CD14-positive monocyte (primary cell): ENCODE data around the gene SAMD11. TPM values are rescaled to one million over a fixed set of nuclear protein-coding genes. Genes with fewer than 3 reads are reported as not detected.

ENCODE experiments used
- DNase-seq, 3 donors: peaks; one replicate each; pipeline ENCODE4 v3.0.0-alpha.2; 2011 to 2022
- H2AFZ ChIP-seq: 2 replicates; pipeline ENCODE4 v1.6.0; 2012; ENCODE audit warnings: mild to moderate bottlenecking, low read depth, low read length, inconsistent platforms; ENCODE audit not compliant: insufficient read depth, poor library complexity, severe bottlenecking
- H3K27ac ChIP-seq, 2 donors: 1 replicate in 1 of 2; 2 replicates in 1 of 2; pipeline ENCODE4 v1.5.1; 2012 to 2013; ENCODE audit warnings: low read length in 2 of 2, control low read depth in 1 of 2, inconsistent platforms in 1 of 2, low read depth in 1 of 2, mild to moderate bottlenecking in 1 of 2
- H3K27me3 ChIP-seq, 2 donors: one replicate each; pipeline versions ENCODE4 v1.6.0 to v1.6.1; 2011 to 2013; ENCODE audit warnings: low read length in 2 of 2; ENCODE audit not compliant: control insufficient read depth in 2 of 2, insufficient read depth in 2 of 2
- H3K36me3 ChIP-seq, 2 donors: replicated peaks in 1 of 2; 1 replicate in 1 of 2; 2 replicates in 1 of 2; pipeline versions ENCODE4 v1.5.1 to v1.6.1; 2012 to 2013; ENCODE audit warnings: low read length in 2 of 2, control low read depth in 1 of 2, inconsistent platforms in 1 of 2, mild to moderate bottlenecking in 1 of 2; ENCODE audit not compliant: insufficient read depth in 2 of 2, control insufficient read depth in 1 of 2
- H3K4me1 ChIP-seq, 2 donors: 1 replicate in 1 of 2; 2 replicates in 1 of 2; pipeline versions ENCODE4 v1.5.1 to v1.6.1; 2012 to 2013; ENCODE audit warnings: low read length in 2 of 2, control low read depth in 1 of 2, inconsistent platforms in 1 of 2, mild to moderate bottlenecking in 1 of 2, moderate library complexity in 1 of 2; ENCODE audit not compliant: insufficient read depth in 2 of 2, control insufficient read depth in 1 of 2
- H3K4me2 ChIP-seq: replicated peaks from 2 replicates; pipeline ENCODE3; 2012; ENCODE audit warnings: low read length, moderate library complexity, mild to moderate bottlenecking; ENCODE audit not compliant: poor library complexity, severe bottlenecking; ENCODE audit errors: extremely low read depth
- H3K4me3 ChIP-seq, 3 experiments: fragments of 200-600 bp in 1 of 3; sonication (generic) in 1 of 3; replicated peaks in 1 of 3; 1 replicate in 2 of 3; 2 replicates in 1 of 3; pipeline ENCODE4 v1.5.1; 2011 to 2013; ENCODE audit warnings: low read length in 3 of 3, mild to moderate bottlenecking in 3 of 3, control low read depth in 2 of 3, low read depth in 2 of 3, inconsistent platforms in 1 of 3, moderate library complexity in 1 of 3
- H3K79me2 ChIP-seq: 2 replicates; pipeline ENCODE4 v1.6.0; 2012; ENCODE audit warnings: mild to moderate bottlenecking, control low read depth, inconsistent platforms, low read length, moderate library complexity; ENCODE audit not compliant: insufficient read depth
- H3K9ac ChIP-seq: 2 replicates; pipeline ENCODE4 v1.6.0; 2017; ENCODE audit warnings: low read length, mild to moderate bottlenecking; ENCODE audit not compliant: insufficient read depth, poor library complexity, severe bottlenecking
- H3K9me3 ChIP-seq, 2 donors: replicated peaks in 1 of 2; 1 replicate in 1 of 2; 2 replicates in 1 of 2; pipeline versions ENCODE4 v1.5.1 to v1.6.1; 2012 to 2013; ENCODE audit warnings: low read length in 2 of 2, control low read depth in 1 of 2; ENCODE audit not compliant: control insufficient read depth in 1 of 2, insufficient read depth in 1 of 2
- H4K20me1 ChIP-seq: 2 replicates; pipeline ENCODE4 v1.6.0; 2012; ENCODE audit warnings: mild to moderate bottlenecking, low read length, control low read depth, moderate library complexity; ENCODE audit not compliant: insufficient read depth
- H3K27ac Mint-ChIP-seq, 7 donors: one replicate each; pipeline ENCODE4 v1.8.0; 2020; ENCODE audit warnings: mild to moderate bottlenecking in 7 of 7, mixed read lengths in 7 of 7, moderate library complexity in 6 of 7, inconsistent platforms in 2 of 7
- H3K27me3 Mint-ChIP-seq, 3 donors: one replicate each; pipeline ENCODE4 v1.8.0; 2021 to 2022; ENCODE audit warnings: low read depth in 3 of 3, mild to moderate bottlenecking in 3 of 3, mixed read lengths in 3 of 3, moderate library complexity in 3 of 3, inconsistent platforms in 1 of 3
- H3K36me3 Mint-ChIP-seq, 2 donors: one replicate each; pipeline ENCODE4 v1.8.0; 2020; ENCODE audit warnings: mixed read lengths in 2 of 2, inconsistent platforms in 1 of 2, mild to moderate bottlenecking in 1 of 2
- H3K4me1 Mint-ChIP-seq: one replicate; pipeline ENCODE4 v1.8.0; 2020; ENCODE audit warnings: mild to moderate bottlenecking, mixed read lengths
- H3K4me3 Mint-ChIP-seq, 2 donors: one replicate each; pipeline ENCODE4 v1.8.0; 2020; ENCODE audit warnings: mild to moderate bottlenecking in 2 of 2, mixed read lengths in 2 of 2, moderate library complexity in 1 of 2
- H3K9me3 Mint-ChIP-seq, 7 donors: one replicate each; pipeline ENCODE4 v1.8.0; 2020 to 2022; ENCODE audit warnings: mixed read lengths in 7 of 7, mild to moderate bottlenecking in 6 of 7, moderate library complexity in 6 of 7, inconsistent platforms in 2 of 7
- CTCF ChIP-seq: fragments of 200-600 bp; IDR thresholded peaks from one replicate; pipeline ENCODE4 v1.8.0; 2022; ENCODE audit warnings: antibody characterized with exemption, mild to moderate bottlenecking
- WGBS: methylation state at CpG from one replicate; pipeline ENCODE4 v1.1.5; 2013; ENCODE audit warnings: missing lambda C conversion rate; ENCODE audit not compliant: insufficient coverage; 5-methylcytosine and 5-hydroxymethylcytosine counted together
- intact Hi-C, 2 donors: fragments of 100-400 bp; cut with micrococcal nuclease; formaldehyde crosslinking; loops; one replicate each; pipeline versions ENCODE4 v1.15.0 to v1.15.1; 2023
- polyA plus RNA-seq, 3 donors: library from polyadenylated mRNA; depleted of rRNA in 1 of 3; unstranded in 2 of 3; stranded (reverse) in 1 of 3; fragments of 300-500 nt in 2 of 3; fragments of >200 nt in 1 of 3; fragmentation: Illumina TruSeq in 2 of 3; gene quantifications; 1 replicate in 2 of 3; 2 replicates in 1 of 3; pipeline ENCODE4 v1.2.3, GENCODE V29; 2012 to 2021

SAMD11 gene
- polyA plus RNA-seq, 3 donors, result not detected

- Histone ChIP-seq H3K27ac (peak within 1 kb of the TSS; percentile 13 to 78), H3K4me1 (peaks cover 22 to 62% of the 10 kb centered on the region in 2 donors), H2AFZ (peak within 1 kb of the TSS; percentile 94), H3K9ac (peak within 1 kb of the TSS; percentile 75), H3K36me3 (peaks cover 28 to 32% of the 10 kb centered on the region in 2 donors), H3K4me3 (peak within 1 kb of the TSS; percentile 64 to 94 (median 93)), H3K4me2 (peak within 1 kb of the TSS; percentile 90), H4K20me1 (peaks cover 18% of the 10 kb centered on the region), H3K9me3 (no peaks in the 10 kb centered on the region), H3K79me2 (peaks cover 23% of the 10 kb centered on the region), H3K27me3 (peaks cover 0 to 5% of the 10 kb centered on the region in 2 donors)
- peaks cover 37 to 45% of the 10 kb centered on the region in 2 donors for H3K36me3 Mint-ChIP-seq
- peak; percentile 82 to 88 (median 85) for DNase-seq
- intact Hi-C loops, result no loop called here
- WGBS, result 10% methylated on average over 79 of the region's 101 CpGs
- H3K9me3 Mint-ChIP-seq, result no peaks in the 10 kb centered on the region
- peak within 1 kb of the TSS; percentile 89 to 95 for H3K4me3 Mint-ChIP-seq
- peak within 1 kb of the TSS; percentile 63 to 87 (median 76) for H3K27ac Mint-ChIP-seq
- H3K27me3 Mint-ChIP-seq, result peaks cover 6 to 20% (median 10%) of the 10 kb centered on the region in 3 donors
- H3K4me1 Mint-ChIP-seq, result peaks cover 40% of the 10 kb centered on the region
- TF ChIP-seq CTCF, result no peak
Measured at GRCh38 chr1:958823-959730, 35.4 kb downstream of the SAMD11 start, which contains the start of gene NOC2L. NOC2L (minus strand) TSS chr1:959256; CDS start chr1:959240, 16 bp downstream.

- peaks cover 23% of the 10 kb centered on the region for H3K79me2 ChIP-seq
- intact Hi-C loops, result loop anchor here in 1 of 2 donors (10.0 kb wide), 1 partner anchor 55 kb away; no protein-coding TSS in a partner anchor
- Mint-ChIP-seq H3K27ac (peak overlapping the region in 2 of 7 donors; percentile 55 to 81), H3K9me3 (no peaks in the 10 kb centered on the region), H3K36me3 (peaks cover 30 to 39% of the 10 kb centered on the region in 2 donors), H3K4me1 (peaks cover 40% of the 10 kb centered on the region), H3K27me3 (peaks cover 6 to 20% (median 10%) of the 10 kb centered on the region in 3 donors), H3K4me3 (peak overlapping the region; percentile 73 to 95)
- peak overlapping the region; percentile 34 to 94 (median 52) for H3K4me3 ChIP-seq
- H3K4me1 ChIP-seq, result peaks cover 22 to 60% of the 10 kb centered on the region in 2 donors
- WGBS, result 26% methylated on average over 54 of the region's 57 CpGs
- H3K9ac ChIP-seq, result peak overlapping the region; percentile 75
- DNase-seq, result no peak
- peaks cover 22 to 24% of the 10 kb centered on the region in 2 donors for H3K36me3 ChIP-seq
- H3K4me2 ChIP-seq, result peak overlapping the region; percentile 90
- H4K20me1 ChIP-seq, result peaks cover 18% of the 10 kb centered on the region
- TF ChIP-seq CTCF, result no peak
- no peak overlapping the region for H3K27ac ChIP-seq
- peaks cover 0 to 5% of the 10 kb centered on the region in 2 donors for H3K27me3 ChIP-seq
- H3K9me3 ChIP-seq, result no peaks in the 10 kb centered on the region
- peak overlapping the region; percentile 94 for H2AFZ ChIP-seq
Measured at GRCh38 chr1:959731-960362, 36.1 kb downstream of the SAMD11 start.
